Adrenal gland (tissue), 5 donors: ENCODE data around the gene SDSL.

Source experiments
- CTCF ChIP-seq, 6 experiments: fragments of 450-650 bp in 4 of 6; fragments of 200-600 bp in 2 of 6; sonication (generic) in 1 of 6; IDR thresholded peaks; 1 replicate in 5 of 6; 2 replicates in 1 of 6; pipeline versions ENCODE4 v1.5.1 to v1.8.0; 2016 to 2021; ENCODE audit warnings: antibody characterized with exemption in 6 of 6, mild to moderate bottlenecking in 2 of 6, moderate library complexity in 1 of 6
- POLR2A ChIP-seq, 2 donors: fragments of 450-650 bp; IDR thresholded peaks; one replicate each; pipeline ENCODE4 v1.6.1; 2017; ENCODE audit warnings: antibody characterized with exemption in 2 of 2, mild to moderate bottlenecking in 2 of 2, moderate library complexity in 1 of 2
- donor health status: DM: no; HTN: no; CAD: no.

GRCh38 chr12:113485330-113485729 lies 63.1 kb downstream of the SDSL start:
- TF ChIP-seq CTCF (IDR thresholded peaks at IDR 0.05), result no peak
- TF ChIP-seq POLR2A (IDR thresholded peaks at IDR 0.05), result no peak
